Left lung (tissue), 10 donors: ENCODE results near the gene ETV1. TPM values are rescaled to one million over a fixed set of nuclear protein-coding genes. Genes with fewer than 3 reads are reported as not detected.

ENCODE experiments used
- ATAC-seq: fragments of 200-7000 bp; cut with Tn5 transposase; one replicate; pipeline ENCODE4 v1.9.1; 2020; ENCODE audit warnings: moderate library complexity
- DNase-seq, 4 donors: peaks; one replicate each; pipeline ENCODE4 v3.0.0-alpha.2; 2013 to 2020
- H3K27ac ChIP-seq, 2 donors: fragments of 200-600 bp; sonication (generic) in 1 of 2; one replicate each; pipeline versions ENCODE4 v1.5.0 to v1.8.0; 2020 to 2021
- H3K27me3 ChIP-seq, 2 donors: fragments of 200-600 bp; sonication (generic) in 1 of 2; one replicate each; pipeline versions ENCODE4 v1.5.0 to v1.8.0; 2020 to 2021
- H3K36me3 ChIP-seq, 2 donors: fragments of 200-600 bp; sonication (generic) in 1 of 2; one replicate each; pipeline versions ENCODE4 v1.5.0 to v1.8.0; 2020 to 2021
- H3K4me1 ChIP-seq, 2 donors: fragments of 200-600 bp; one replicate each; pipeline ENCODE4 v1.8.0; 2021
- H3K4me3 ChIP-seq, 2 donors: fragments of 200-600 bp; sonication (generic) in 1 of 2; one replicate each; pipeline versions ENCODE4 v1.5.0 to v1.8.0; 2020 to 2021; ENCODE audit warnings: mild to moderate bottlenecking in 1 of 2
- H3K9me3 ChIP-seq, 2 donors: fragments of 200-600 bp; sonication (generic) in 1 of 2; one replicate each; pipeline versions ENCODE4 v1.5.0 to v1.8.0; 2020 to 2021
- CTCF ChIP-seq, 2 donors: fragments of 200-600 bp; sonication (generic) in 1 of 2; IDR thresholded peaks; one replicate each; pipeline versions ENCODE4 v1.5.0 to v1.8.0; 2021; ENCODE audit warnings: antibody characterized with exemption in 2 of 2
- intact Hi-C, 2 donors: fragments of 100-400 bp; cut with DNase I; formaldehyde crosslinking; loops; one replicate each; pipeline versions ENCODE4 v1.11.2 to v1.14.2; 2022
- polyA plus RNA-seq, 6 donors: library from polyadenylated mRNA; unstranded; fragments of 120-200 nt; gene quantifications; one replicate each; pipeline ENCODE4 v1.2.1, GENCODE V29; 2013; ENCODE audit not compliant: insufficient read length in 6 of 6
- total RNA-seq, 2 donors: library from RNA; stranded (reverse); fragmentation: NEBNext Ultra II Directional; extraction: Animal tissue kit (Norgen Biotek cat#: 25700); gene quantifications; one replicate each; pipeline ENCODE4 v1.2.1, GENCODE V29; 2021
- donor health status: DM: no; HTN: yes; CAD: no.
- donor health status: DM: no; HTN: no; CAD: no.

ETV1 gene
- total and polyA plus RNA-seq, 8 donors: 55.3 to 134 (median 72.5) TPM

- ATAC-seq (no peak), DNase-seq (no peak)
- no peaks in the 10 kb centered on the region for H3K9me3 ChIP-seq
- H3K27me3 ChIP-seq: no peaks in the 10 kb centered on the region
- TF ChIP-seq CTCF (IDR thresholded peaks at IDR 0.05): no peak
- no peaks in the 10 kb centered on the region for H3K4me1 ChIP-seq
- intact Hi-C loops: no loop called here
- no peaks in the 10 kb centered on the region for H3K36me3 ChIP-seq
- H3K27ac ChIP-seq: no peak overlapping the region
- H3K4me3 ChIP-seq: no peak overlapping the region
These were observed 20.3 kb upstream of the ETV1 start for GRCh38 chr7:14009453-14010418.

DNA sequence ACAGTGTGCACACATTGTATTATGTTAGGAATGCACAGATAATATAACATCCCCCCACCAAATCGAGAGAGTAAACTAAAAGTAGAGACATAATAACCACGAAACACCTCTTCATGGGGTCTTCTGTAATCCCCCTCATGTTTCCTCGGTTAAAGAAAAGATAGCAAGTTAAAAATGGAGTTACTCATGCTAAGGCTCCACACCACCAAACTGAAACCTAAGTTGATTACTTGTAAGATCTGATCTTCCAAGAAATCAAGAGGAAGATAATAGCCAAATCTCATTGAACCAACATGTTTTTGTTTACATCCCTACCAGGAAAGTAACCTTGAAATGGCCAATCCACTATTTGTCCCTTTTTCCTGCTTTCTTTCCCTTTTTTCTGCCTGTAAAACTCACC is 11.7 kb upstream of the ETV1 start:
- H3K27ac ChIP-seq: no peak overlapping the region
- no peak for TF ChIP-seq CTCF (IDR thresholded peaks at IDR 0.05)
- H3K27me3 ChIP-seq: no peaks in the 10 kb centered on the region
- H3K4me3 ChIP-seq: no peak overlapping the region
- no peaks in the 10 kb centered on the region for H3K4me1 ChIP-seq
- DNase-seq: no peak
- ATAC-seq: no peak
- H3K9me3 ChIP-seq: peaks cover 0 to 4% of the 10 kb centered on the region in 2 donors
- intact Hi-C loops: no loop called here
- no peaks in the 10 kb centered on the region for H3K36me3 ChIP-seq

GRCh38 chr7:14000247-14000646 is 10.8 kb upstream of the ETV1 start:
- no peaks in the 10 kb centered on the region for H3K4me1 ChIP-seq
- intact Hi-C loops: no loop called here
- no peak overlapping the region for H3K4me3 ChIP-seq
- no peak for ATAC-seq
- no peak for TF ChIP-seq CTCF (IDR thresholded peaks at IDR 0.05)
- no peaks in the 10 kb centered on the region for H3K27me3 ChIP-seq
- H3K9me3 ChIP-seq: peaks cover 0 to 4% of the 10 kb centered on the region in 2 donors
- H3K27ac ChIP-seq: no peak overlapping the region
- DNase-seq: no peak
- no peaks in the 10 kb centered on the region for H3K36me3 ChIP-seq

DNA sequence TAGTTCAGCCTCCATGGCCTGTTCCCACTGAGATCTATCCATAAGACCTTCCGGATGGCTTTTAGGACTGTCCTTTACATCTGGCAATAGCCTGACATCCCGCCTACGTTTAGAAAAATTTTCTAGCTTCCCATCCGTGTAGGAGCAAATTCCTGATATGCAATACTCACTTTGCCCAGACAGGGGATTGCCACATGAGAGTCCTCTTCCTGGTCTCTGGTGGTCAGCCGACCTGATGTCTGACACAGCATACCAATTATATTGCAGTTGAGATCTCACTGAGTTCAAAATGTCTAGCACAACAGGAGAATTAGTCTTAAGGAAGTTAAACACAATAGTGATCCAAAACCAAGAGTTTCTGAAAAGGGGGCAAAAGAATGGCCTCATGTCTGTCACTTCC is 9.4 kb upstream of the ETV1 start:
- no peaks in the 10 kb centered on the region for H3K4me1 ChIP-seq
- no peak for TF ChIP-seq CTCF (IDR thresholded peaks at IDR 0.05)
- H3K27ac ChIP-seq: no peak overlapping the region
- no peaks in the 10 kb centered on the region for H3K36me3 ChIP-seq
- H3K27me3 ChIP-seq: no peaks in the 10 kb centered on the region
- intact Hi-C loops: no loop called here
- DNase-seq (no peak), ATAC-seq (no peak)
- H3K9me3 ChIP-seq: peaks cover 0 to 4% of the 10 kb centered on the region in 2 donors
- H3K4me3 ChIP-seq: no peak overlapping the region

DNA sequence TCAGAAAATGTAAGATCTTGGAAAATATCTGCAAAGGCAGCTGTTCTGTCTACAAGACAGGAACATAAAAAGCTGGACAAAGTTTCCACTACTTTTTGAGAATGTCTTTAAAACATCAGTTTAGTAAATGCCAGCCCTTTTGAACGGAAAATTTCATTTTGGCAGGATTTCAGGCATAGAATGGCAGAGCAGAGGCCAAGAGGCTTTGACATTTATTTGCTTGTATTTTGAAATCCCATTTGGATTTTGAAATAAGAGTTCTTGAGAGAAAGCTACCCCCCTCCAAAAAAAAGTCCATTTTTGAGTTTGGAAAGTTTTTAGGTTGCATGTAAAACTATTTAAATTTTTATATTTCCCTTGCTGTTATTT is 3.1 kb upstream of the ETV1 start:
- intact Hi-C loops: no loop called here
- peak overlapping the region; percentile 87 to 96 for H3K27ac ChIP-seq

More for the DNA sequence above, 3.1 kb upstream of the ETV1 start:
- no peaks in the 10 kb centered on the region for H3K9me3 ChIP-seq
- no peak for TF ChIP-seq CTCF (IDR thresholded peaks at IDR 0.05)
- no peaks in the 10 kb centered on the region for H3K36me3 ChIP-seq
- H3K27me3 ChIP-seq: peaks cover 0 to 21% of the 10 kb centered on the region in 2 donors
- ATAC-seq: no peak
- peak in 2 of 4 donors; percentile 33 to 48 for DNase-seq
- H3K4me3 ChIP-seq: no peak overlapping the region
- H3K4me1 ChIP-seq: peaks cover 0 to 7% of the 10 kb centered on the region in 2 donors
